OCI-LY3 (cell line): ENCODE measurements around the gene ATG7.

Experiments used
- CTCF ChIP-seq: fragments of 200-600, 300-600 bp; sonication (generic); IDR thresholded peaks from 2 replicates; pipeline ENCODE4 v1.5.1; 2014; ENCODE audit warnings: antibody characterized with exemption, low read length, low read depth
- EZH2phosphoT487 ChIP-seq: fragments of 200-600 bp; shearing (Covaris generic); IDR thresholded peaks from 2 replicates; pipeline ENCODE4 v1.6.1; 2018; ENCODE audit warnings: antibody characterized with exemption, mixed run types, low read depth

- TF ChIP-seq CTCF (no peak), EZH2phosphoT487 (no peak)
Measured at GRCh38 chr3:11467875-11468274, 195.7 kb downstream of the ATG7 start.
